ENCODE measurements around the gene M1AP. TPM values are rescaled to one million over a fixed set of nuclear protein-coding genes. Genes with fewer than 3 reads are reported as not detected.

Gene M1AP
- polyA plus RNA-seq, 1 of the 3 experiments (the other 2 are of a cell fraction) = 0.02 TPM

- CTCF ChIA-PET = no interaction called here
- DNase-seq = no peak
These were observed 10.4 kb upstream of the M1AP start for GRCh38 chr2:74658516-74658915.

DNA sequence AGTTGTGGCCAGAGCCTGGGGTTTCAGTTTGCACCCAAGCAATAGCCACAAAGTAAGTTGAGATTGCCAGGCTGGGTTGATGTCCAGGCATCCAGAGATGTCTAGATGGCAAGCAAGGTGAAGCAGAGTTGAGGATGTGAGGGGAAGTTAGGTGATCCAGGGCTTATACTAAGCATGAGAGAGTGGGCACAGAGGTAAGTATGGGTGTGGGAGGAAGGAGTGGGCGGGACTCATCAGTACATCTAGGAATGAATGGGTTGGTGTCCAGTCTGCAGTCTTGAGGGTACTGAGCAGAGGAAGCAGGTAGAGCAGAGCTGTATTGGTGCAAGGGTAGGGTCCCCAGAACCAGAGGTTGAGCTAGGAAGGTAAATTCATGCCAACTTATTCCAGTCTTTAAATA lies 7.4 kb upstream of the M1AP start:
- Histone ChIP-seq H3K27me3 (ENCODE audit: insufficient read depth) (no peaks in the 10 kb centered on the region), H2AFZ (ENCODE audit: low read depth) (no peak overlapping the region), H3K9ac (no peak overlapping the region), H3K4me1 (ENCODE audit: control insufficient read depth in 1 of 2, insufficient read depth in 2 of 2, low read depth in 1 of 2, low read length in 1 of 2) (peaks cover 0 to 13% of the 10 kb centered on the region in 2 experiments; a peak in 1 of 4 replicates), H3K79me2 (ENCODE audit: insufficient read depth) (no peaks in the 10 kb centered on the region), H3F3A (replicated peaks; ENCODE audit: insufficient read depth) (peaks cover 4% of the 10 kb centered on the region), H3K36me3 (replicated peaks in 1 of 2; ENCODE audit: control insufficient read depth in 1 of 2, insufficient read depth in 2 of 2, low read length in 1 of 2) (peaks cover 2 to 19% of the 10 kb centered on the region in 2 experiments), H3K27ac (ENCODE audit: low read depth in 2 of 2, low read length in 1 of 2) (no peak overlapping the region), H3K4me2 (peak overlapping the region; percentile 91; the same call in 1 of the 2 replicates), H3K4me3 (ENCODE audit: low read depth in 2 of 2, low read length in 1 of 2) (no peak overlapping the region), H3K9me2 (no peaks in the 10 kb centered on the region), H4K20me1 (ENCODE audit: insufficient read depth) (no peaks in the 10 kb centered on the region), H3K9me3 (no peaks in the 10 kb centered on the region)
- no peak for TF ChIP-seq GATA2 (CRISPR knock-in tag; IDR thresholded peaks at IDR 0.05)
- TF ChIP-seq CHD2 (IDR thresholded peaks at IDR 0.05; ENCODE audit: low read length, partially characterized antibody) = no peak
- no peak for TF ChIP-seq NRF1 (IDR thresholded peaks at IDR 0.05; ENCODE audit: low read depth, low read length)
- TF ChIP-seq MEF2A (IDR thresholded peaks at IDR 0.05; ENCODE audit: borderline replicate concordance, low read depth) = no peak
- TF ChIP-seq TCF12 (IDR thresholded peaks at IDR 0.05) = no peak
- TF ChIP-seq NFIC (IDR thresholded peaks at IDR 0.05; ENCODE audit: borderline replicate concordance) = no peak
- no peak for TF ChIP-seq EP300 (IDR thresholded peaks at IDR 0.05; ENCODE audit: borderline replicate concordance in 1 of 2, low read depth in 1 of 2, low read length in 1 of 2)
- no peak for TF ChIP-seq MAX (IDR thresholded peaks at IDR 0.05; ENCODE audit: low read depth)
- no peak for TF ChIP-seq FOXJ3 (CRISPR knock-in tag; IDR thresholded peaks at IDR 0.05)
- no peak for TF ChIP-seq FOXM1 (IDR thresholded peaks at IDR 0.05; ENCODE audit: low read depth)
- no peak for TF ChIP-seq ELF1 (IDR thresholded peaks at IDR 0.05)
- TF ChIP-seq USF1 (IDR thresholded peaks at IDR 0.05; ENCODE audit: borderline replicate concordance, low read depth) = no peak
- 95% methylated on average over 1 of the region's 1 CpG for WGBS (ENCODE audit: low lambda C conversion rate)
- POLR2A ChIA-PET = no interaction called here
- no peak for DNase-seq
- CTCF ChIA-PET = no interaction called here

More at GRCh38 chr2:74658516-74658915, 10.4 kb upstream of the M1AP start:
- no peaks in the 10 kb centered on the region for H3K9me2 ChIP-seq
- no peaks in the 10 kb centered on the region for H3K9me3 ChIP-seq
- POLR2A ChIA-PET = no interaction called here
- WGBS (ENCODE audit: low lambda C conversion rate) = 74% methylated on average over 2 of the region's 2 CpGs
- no peak overlapping the region for H3K9ac ChIP-seq
- peaks cover 10 to 28% of the 10 kb centered on the region in 2 experiments for H3K36me3 ChIP-seq (replicated peaks in 1 of 2; ENCODE audit: control insufficient read depth in 1 of 2, insufficient read depth in 2 of 2, low read length in 1 of 2)
- no peaks in the 10 kb centered on the region for H3F3A ChIP-seq (replicated peaks; ENCODE audit: insufficient read depth)
- H3K4me3 ChIP-seq (ENCODE audit: low read depth in 2 of 2, low read length in 1 of 2) = no peak overlapping the region
- no peak overlapping the region for H2AFZ ChIP-seq (ENCODE audit: low read depth)
- H3K79me2 ChIP-seq (ENCODE audit: insufficient read depth) = no peaks in the 10 kb centered on the region
- H4K20me1 ChIP-seq (ENCODE audit: insufficient read depth) = no peaks in the 10 kb centered on the region
- H3K27me3 ChIP-seq (ENCODE audit: insufficient read depth) = no peaks in the 10 kb centered on the region
- no peak overlapping the region for H3K4me2 ChIP-seq
- TF ChIP-seq GATA2 (CRISPR knock-in tag; IDR thresholded peaks at IDR 0.05) = no peak
- peak; percentile 22; the same call in 1 of the 2 replicates for TF ChIP-seq TCF12 (IDR thresholded peaks at IDR 0.05)
- H3K4me1 ChIP-seq (ENCODE audit: control insufficient read depth in 1 of 2, insufficient read depth in 2 of 2, low read depth in 1 of 2, low read length in 1 of 2) = peaks cover 0 to 13% of the 10 kb centered on the region in 2 experiments; a peak in 1 of 4 replicates
- H3K27ac ChIP-seq (ENCODE audit: low read depth in 2 of 2, low read length in 1 of 2) = no peak overlapping the region

Data from SK-N-SH (cell line).